SK-N-SH (cell line): ENCODE measurements around the gene ACSL6. TPM values are rescaled to one million over a fixed set of nuclear protein-coding genes. Genes with fewer than 3 reads are reported as not detected.

Source experiments
- CTCF ChIA-PET: fragments of 300-600, 350-600 bp; formaldehyde crosslinking; extraction: SDS; loops from one replicate; lab custom pipeline; 2021; lab: Yijun Ruan, JAX
- POLR2A ChIA-PET: fragments of 350-600 bp; sonication (Branson Sonifier 250); formaldehyde crosslinking; extraction: SDS; loops from one replicate; lab custom pipeline; 2020; ENCODE audit warnings: antibody characterized with exemption, inconsistent platforms; lab: Yijun Ruan, JAX
- DNase-seq: peaks from one replicate; pipeline ENCODE4 v3.0.0; 2012
- H2AFZ ChIP-seq: fragments of 200-600 bp; sonication (generic); 2 replicates; pipeline ENCODE4 v1.8.1; 2016; ENCODE audit warnings: antibody characterized with exemption, mild to moderate bottlenecking, low read depth
- H3F3A ChIP-seq: fragments of 200-600 bp; sonication (generic); replicated peaks from 2 replicates; pipeline ENCODE3; 2016; ENCODE audit warnings: antibody characterized with exemption, mild to moderate bottlenecking; ENCODE audit not compliant: insufficient read depth
- H3K27ac ChIP-seq, 2 experiments: fragments of 200-500 bp in 1 of 2; fragments of 200-600 bp in 1 of 2; sonication (Bioruptor generic) in 1 of 2; sonication (generic), shearing (Covaris generic) in 1 of 2; 2 replicates each; pipeline versions ENCODE4 v1.5.1 to v1.6.1; 2014 to 2016; ENCODE audit warnings: low read depth in 2 of 2, inconsistent platforms in 1 of 2, low read length in 1 of 2, mild to moderate bottlenecking in 1 of 2, mixed read lengths in 1 of 2
- H3K27me3 ChIP-seq: fragments of 200-600 bp; sonication (generic), shearing (Covaris generic); 2 replicates; pipeline ENCODE4 v1.6.1; 2016; ENCODE audit warnings: mixed run types; ENCODE audit not compliant: insufficient read depth
- H3K36me3 ChIP-seq, 2 experiments: fragments of 200-500 bp in 1 of 2; fragments of 200-600 bp in 1 of 2; sonication (Bioruptor generic) in 1 of 2; sonication (generic) in 1 of 2; replicated peaks in 1 of 2; 2 replicates each; pipeline versions ENCODE3 to v1.5.1; 2014 to 2016; ENCODE audit warnings: low read length in 1 of 2, mild to moderate bottlenecking in 1 of 2; ENCODE audit not compliant: insufficient read depth in 2 of 2, control insufficient read depth in 1 of 2
- H3K4me1 ChIP-seq, 2 experiments: fragments of 200-500 bp in 1 of 2; fragments of 200-600 bp in 1 of 2; sonication (Bioruptor generic) in 1 of 2; sonication (generic), shearing (Covaris generic) in 1 of 2; 2 replicates each; pipeline versions ENCODE4 v1.5.1 to v1.6.1; 2014 to 2016; ENCODE audit warnings: low read depth in 1 of 2, low read length in 1 of 2, mixed run types in 1 of 2; ENCODE audit not compliant: insufficient read depth in 2 of 2, control insufficient read depth in 1 of 2
- H3K4me2 ChIP-seq: fragments of 200-600 bp; sonication (generic), shearing (Covaris generic); 2 replicates; pipeline ENCODE4 v1.6.1; 2017; ENCODE audit warnings: mixed run types
- H3K4me3 ChIP-seq, 2 experiments: fragments of 200-500 bp in 1 of 2; fragments of 200-600 bp in 1 of 2; sonication (Bioruptor generic) in 1 of 2; sonication (generic), shearing (Covaris generic) in 1 of 2; 2 replicates each; pipeline versions ENCODE4 v1.5.1 to v1.8.1; 2014 to 2016; ENCODE audit warnings: low read depth in 2 of 2, inconsistent platforms in 1 of 2, low read length in 1 of 2, mild to moderate bottlenecking in 1 of 2, mixed read lengths in 1 of 2, moderate library complexity in 1 of 2
- H3K79me2 ChIP-seq: fragments of 200-600 bp; sonication (generic); 2 replicates; pipeline ENCODE4 v1.8.1; 2017; ENCODE audit warnings: mild to moderate bottlenecking; ENCODE audit not compliant: insufficient read depth
- H3K9ac ChIP-seq: fragments of 200-600 bp; sonication (generic); 2 replicates; pipeline ENCODE4 v1.6.1; 2017; ENCODE audit warnings: mixed run types
- H3K9me2 ChIP-seq: fragments of 200-600 bp; sonication (generic); 2 replicates; pipeline ENCODE4 v1.6.1; 2017; ENCODE audit warnings: mixed run types
- H3K9me3 ChIP-seq: fragments of 200-600 bp; sonication (generic); 2 replicates; pipeline ENCODE4 v1.6.1; 2017; ENCODE audit warnings: mixed run types, mild to moderate bottlenecking, moderate library complexity
- H4K20me1 ChIP-seq: fragments of 200-600 bp; sonication (generic); 2 replicates; pipeline ENCODE4 v1.6.1; 2017; ENCODE audit warnings: mild to moderate bottlenecking, mixed run types; ENCODE audit not compliant: insufficient read depth
- CHD2 ChIP-seq: fragments of 150-350 bp; IDR thresholded peaks from 2 replicates; pipeline ENCODE4 v1.6.1; 2018; ENCODE audit warnings: low read length; ENCODE audit not compliant: partially characterized antibody
- CTCF ChIP-seq: fragments of 200-600 bp; sonication (generic); IDR thresholded peaks from 2 replicates; pipeline ENCODE4 v1.6.1; 2017; ENCODE audit warnings: antibody characterized with exemption, mild to moderate bottlenecking, moderate library complexity
- EP300 ChIP-seq, 2 experiments: IDR thresholded peaks; 2 replicates each; pipeline versions ENCODE4 v1.4.0 to v1.6.1; 2012; ENCODE audit warnings: borderline replicate concordance in 1 of 2, low read depth in 1 of 2, low read length in 1 of 2
- EZH2phosphoT487 ChIP-seq: fragments of 200-600 bp; sonication (generic); IDR thresholded peaks from 2 replicates; pipeline ENCODE4 v1.6.1; 2017; ENCODE audit warnings: low read depth, mixed run types, mild to moderate bottlenecking, antibody characterized with exemption, moderate library complexity, borderline replicate concordance
- FOSL2 ChIP-seq: IDR thresholded peaks from 2 replicates; pipeline ENCODE4 v1.4.0; 2012; ENCODE audit warnings: low read depth, mild to moderate bottlenecking, moderate library complexity, borderline replicate concordance
- FOXM1 ChIP-seq: IDR thresholded peaks from 2 replicates; pipeline ENCODE4 v1.4.0; 2012; ENCODE audit warnings: low read depth, mild to moderate bottlenecking
- JUND ChIP-seq: IDR thresholded peaks from 2 replicates; pipeline ENCODE4 v1.4.0; 2012
- MAX ChIP-seq: IDR thresholded peaks from 2 replicates; pipeline ENCODE4 v1.4.0; 2012; ENCODE audit warnings: low read depth
- MEF2A ChIP-seq: IDR thresholded peaks from 2 replicates; pipeline ENCODE4 v1.4.0; 2012; ENCODE audit warnings: low read depth, borderline replicate concordance
- MXI1 ChIP-seq: IDR thresholded peaks from 2 replicates; pipeline ENCODE4 v1.6.1; 2012; ENCODE audit warnings: mild to moderate bottlenecking, low read depth, low read length, improper control_type of control experiment
- NFIC ChIP-seq: IDR thresholded peaks from 2 replicates; pipeline ENCODE4 v1.4.0; 2012; ENCODE audit warnings: borderline replicate concordance
- NRF1 ChIP-seq: IDR thresholded peaks from 2 replicates; pipeline ENCODE4 v1.6.1; 2012; ENCODE audit warnings: low read depth, mild to moderate bottlenecking, low read length
- POLR2AphosphoS5 ChIP-seq: IDR thresholded peaks from 2 replicates; pipeline ENCODE4 v1.6.1; 2012; ENCODE audit warnings: low read depth, low read length
- RCOR1 ChIP-seq: fragments of 150-350 bp; IDR thresholded peaks from 2 replicates; pipeline ENCODE4 v1.6.1; 2017; ENCODE audit warnings: antibody characterized with exemption, low read length
- REST ChIP-seq: IDR thresholded peaks from 2 replicates; pipeline ENCODE4 v1.6.1; 2012; ENCODE audit warnings: mild to moderate bottlenecking, low read depth, low read length, moderate library complexity
- RXRA ChIP-seq: IDR thresholded peaks from 2 replicates; pipeline ENCODE4 v1.4.0; 2012; ENCODE audit warnings: low read depth, mild to moderate bottlenecking, borderline replicate concordance
- SIN3A ChIP-seq: IDR thresholded peaks from 2 replicates; pipeline ENCODE4 v1.6.1; 2012; ENCODE audit warnings: low read depth, mild to moderate bottlenecking, low read length, moderate library complexity, borderline replicate concordance
- SMC3 ChIP-seq: IDR thresholded peaks from 2 replicates; pipeline ENCODE4 v1.6.1; 2012; ENCODE audit warnings: low read depth, low read length, improper control_type of control experiment
- TCF12 ChIP-seq: IDR thresholded peaks from 2 replicates; pipeline ENCODE4 v1.4.0; 2012
- USF1 ChIP-seq: IDR thresholded peaks from 2 replicates; pipeline ENCODE4 v1.4.0; 2012; ENCODE audit warnings: low read depth, borderline replicate concordance
- USF2 ChIP-seq: fragments of 150-350 bp; IDR thresholded peaks from 2 replicates; pipeline ENCODE4 v1.6.1; 2017; ENCODE audit warnings: antibody characterized with exemption, low read length, low read depth, borderline replicate concordance
- YY1 ChIP-seq: IDR thresholded peaks from 2 replicates; pipeline ENCODE4 v1.4.0; 2012; ENCODE audit warnings: low read depth, mild to moderate bottlenecking
- WGBS: methylation state at CpG from one replicate; pipeline ENCODE4 v1.1.6; 2017; ENCODE audit warnings: low lambda C conversion rate; 5-methylcytosine and 5-hydroxymethylcytosine counted together
- polyA plus RNA-seq, 3 experiments: library from polyadenylated mRNA; depleted of rRNA; stranded (reverse); fragments of >200 nt; gene quantifications; 2 replicates each; pipeline ENCODE4 v1.2.3, GENCODE V29; 2012

ACSL6 gene
- polyA plus RNA-seq, 1 of the 3 experiments (the other 2 are of a cell fraction): 0.46 TPM

- TF ChIP-seq NRF1: no peak
- no peak for TF ChIP-seq EP300 (IDR thresholded peaks at IDR 0.05; ENCODE audit: borderline replicate concordance in 1 of 2, low read depth in 1 of 2, low read length in 1 of 2)
- TF ChIP-seq RXRA: no peak
- TF ChIP-seq JUND: no peak
These were observed 15.1 kb upstream of the ACSL6 start (continued) for GRCh38 chr5:132026516-132027008.

GRCh38 chr5:132025403-132025971 is 14.0 kb upstream of the ACSL6 start:
- Histone ChIP-seq H3K4me1 (peaks cover 0 to 2% of the 10 kb centered on the region in 2 experiments; a peak in 1 of 4 replicates), H2AFZ (no peak overlapping the region), H3K79me2 (no peaks in the 10 kb centered on the region), H3K27ac (no peak overlapping the region), H3K36me3 (no peaks in the 10 kb centered on the region), H3K9me2 (no peaks in the 10 kb centered on the region), H3F3A (no peaks in the 10 kb centered on the region), H3K4me2 (no peak overlapping the region), H3K4me3 (no peak overlapping the region), H4K20me1 (no peaks in the 10 kb centered on the region), H3K9ac (no peak overlapping the region), H3K27me3 (no peaks in the 10 kb centered on the region), H3K9me3 (no peaks in the 10 kb centered on the region)
- WGBS: 50% methylated on average over 6 of the region's 7 CpGs
- ChIA-PET CTCF (interaction anchor here (0.9 kb wide), 1 partner anchor 37 kb away, joined by 3 read pairs; no protein-coding TSS in a partner anchor), POLR2A (no interaction called here)
- DNase-seq: no peak
- no peak for TF ChIP-seq USF1
- TF ChIP-seq SIN3A: no peak
- no peak for TF ChIP-seq CTCF
- TF ChIP-seq MAX: no peak
- TF ChIP-seq RCOR1: no peak
- TF ChIP-seq YY1: no peak
- no peak for TF ChIP-seq MEF2A
- TF ChIP-seq FOSL2: no peak
- no peak for TF ChIP-seq REST
- TF ChIP-seq CHD2: no peak
- no peak for TF ChIP-seq USF2
- TF ChIP-seq NFIC: no peak
- TF ChIP-seq RXRA: no peak
- no peak for TF ChIP-seq POLR2AphosphoS5
- TF ChIP-seq EZH2phosphoT487: no peak
- no peak for TF ChIP-seq FOXM1
- TF ChIP-seq MXI1: no peak
- TF ChIP-seq SMC3: no peak
- TF ChIP-seq JUND: no peak
- TF ChIP-seq TCF12: no peak
